ENCODE measurements around the gene HIPK4. TPM values are rescaled to one million over a fixed set of nuclear protein-coding genes. Genes with fewer than 3 reads are reported as not detected.
A peak's percentile ranks its signal among the peaks of the same experiment; 100 is the strongest.

HIPK4 gene
- total and polyA plus RNA-seq, 2 of the 8 experiments (the other 6 are each of a cell fraction or from before 2014, with no cell fraction given), result 0.15 to 0.57 TPM

- TF ChIP-seq CTCF (IDR thresholded peaks at IDR 0.05; ENCODE audit: control extremely low read depth in 1 of 3, insufficient read depth in 1 of 3, low read depth in 1 of 3, low read length in 3 of 3), result peak in 2 of 3 experiments; percentile 7 to 29; a peak in 2 of 4 replicates
- peak; percentile 10; the same call in 1 of the 2 replicates for TF ChIP-seq SP1 (IDR thresholded peaks at IDR 0.05; ENCODE audit: low read depth, low read length)
- TF ChIP-seq RAD21 (IDR thresholded peaks at IDR 0.05 in 1 of 2, conservative IDR thresholded peaks at IDR 0.05 in 1 of 2; ENCODE audit: low read depth in 2 of 2, low read length in 2 of 2), result peak; percentile 25 to 28; a peak in 3 of 4 replicates
- peak; percentile 90 for TF ChIP-seq MAFK (IDR thresholded peaks at IDR 0.05; ENCODE audit: low read depth, low read length)
Measured at GRCh38 chr19:40366697-40367561, 23.1 kb downstream of the HIPK4 start (continued).

Measured in H1 (cell line).